Caco-2 (cell line): ENCODE data around the gene GRK4. TPM values are rescaled to one million over a fixed set of nuclear protein-coding genes. Genes with fewer than 3 reads are reported as not detected.
"Not testable (repeated sequence)": the region's sequence is repeated elsewhere in the genome, so short reads cannot be mapped to it uniquely, and the experiment has no call there.

Experiments used
- BruUV-seq: library from RNA; stranded (reverse); fragments of 400-500 nt; replicated peaks from 2 replicates; lab custom pipeline; 2021; lab: Mats Ljungman, UMichigan
- CTCF ChIA-PET: fragments of 300-600 bp; sonication (Branson Sonifier 250); formaldehyde crosslinking; loops from one replicate; lab custom pipeline; 2022; ENCODE audit warnings: antibody characterized with exemption; lab: Charles Lee
- POLR2A ChIA-PET: fragments of 300-600 bp; sonication (Branson Sonifier 250); formaldehyde crosslinking; loops from one replicate; lab custom pipeline; 2022; ENCODE audit warnings: antibody characterized with exemption; lab: Charles Lee
- DNase-seq, 2 experiments: peaks; one replicate each; pipeline versions ENCODE4 v3.0.0 to v3.0.0-alpha.2; 2020 to 2022
- H3K27me3 ChIP-seq: replicated peaks from 2 replicates; pipeline ENCODE4 v1.6.0; 2011; ENCODE audit warnings: low read length; ENCODE audit not compliant: control insufficient read depth, insufficient read depth
- H3K36me3 ChIP-seq: 2 replicates; pipeline ENCODE4 v1.5.1; 2011; ENCODE audit warnings: low read length; ENCODE audit not compliant: control insufficient read depth, insufficient read depth
- H3K4me1 ChIP-seq: fragments of 250-450 bp; sonication (Bioruptor Pico); 2 replicates; pipeline ENCODE4 v1.5.1; 2020; ENCODE audit warnings: mild to moderate bottlenecking
- H3K4me3 ChIP-seq: 2 replicates; pipeline ENCODE4 v1.5.1; 2011; ENCODE audit warnings: low read depth, mild to moderate bottlenecking, control low read depth, low read length
- H3K9me3 ChIP-seq: fragments of 250-450 bp; sonication (Bioruptor Pico); 2 replicates; pipeline ENCODE4 v1.5.1; 2020; ENCODE audit warnings: mild to moderate bottlenecking, moderate library complexity
- H3K27ac Mint-ChIP-seq: one replicate; pipeline ENCODE4 v1.8.0; 2022; ENCODE audit warnings: mixed read lengths; ENCODE audit not compliant: unreplicated experiment
- H3K27me3 Mint-ChIP-seq: one replicate; pipeline ENCODE4 v1.8.0; 2022; ENCODE audit warnings: mixed read lengths; ENCODE audit not compliant: insufficient read depth, unreplicated experiment
- H3K36me3 Mint-ChIP-seq: one replicate; pipeline ENCODE4 v1.8.0; 2022; ENCODE audit warnings: mild to moderate bottlenecking, mixed read lengths; ENCODE audit not compliant: insufficient read depth, unreplicated experiment
- H3K4me1 Mint-ChIP-seq: one replicate; pipeline ENCODE4 v1.8.0; 2022; ENCODE audit warnings: low read depth, mixed read lengths; ENCODE audit not compliant: unreplicated experiment
- H3K4me3 Mint-ChIP-seq: one replicate; pipeline ENCODE4 v1.8.0; 2022; ENCODE audit warnings: mild to moderate bottlenecking, moderate library complexity, mixed read lengths; ENCODE audit not compliant: unreplicated experiment
- H3K9me3 Mint-ChIP-seq: one replicate; pipeline ENCODE4 v1.8.0; 2022; ENCODE audit warnings: mixed read lengths; ENCODE audit not compliant: unreplicated experiment
- CTCF ChIP-seq, 2 experiments: fragments of 200-600 bp in 1 of 2; IDR thresholded peaks; 1 replicate in 1 of 2; 2 replicates in 1 of 2; pipeline versions ENCODE4 v1.5.1 to v1.8.0; 2011 to 2022; ENCODE audit warnings: antibody characterized with exemption in 1 of 2, control low read depth in 1 of 2, inconsistent platforms in 1 of 2, low read depth in 1 of 2, low read length in 1 of 2, mild to moderate bottlenecking in 1 of 2, moderate library complexity in 1 of 2; ENCODE audit not compliant: insufficient read depth in 1 of 2, severe bottlenecking in 1 of 2, unreplicated experiment in 1 of 2
- intact Hi-C: fragments of 100-400 bp; cut with micrococcal nuclease; formaldehyde crosslinking; loops from one replicate; pipeline ENCODE4 v1.10.0; 2022; ENCODE audit not compliant: unreplicated experiment
- total RNA-seq: library from RNA; stranded (reverse); gene quantifications from 2 replicates; pipeline ENCODE4 v1.2.3, GENCODE V29; 2022

GRK4 gene
- total RNA-seq, 1 experiment from 2014 or later: 7.1 TPM

GRCh38 chr4:3046623-3047022 is 83.3 kb downstream of the GRK4 start:
- Mint-ChIP-seq H3K4me3 (no peak overlapping the region), H3K9me3 (no peaks in the 10 kb centered on the region), H3K4me1 (peaks cover 22% of the 10 kb centered on the region), H3K27ac (no peak overlapping the region), H3K36me3 (peaks cover 6% of the 10 kb centered on the region), H3K27me3 (no peaks in the 10 kb centered on the region)
- intact Hi-C loops: loop anchor here (2.0 to 5.0 kb wide), 2 partner anchors 61 to 90 kb away; no protein-coding TSS in a partner anchor
- no peak for DNase-seq
- Histone ChIP-seq H3K9me3 (no peaks in the 10 kb centered on the region), H3K4me1 (peaks cover 23% of the 10 kb centered on the region), H3K36me3 (no peaks in the 10 kb centered on the region), H3K4me3 (no peak overlapping the region), H3K27me3 (no peaks in the 10 kb centered on the region)
- CTCF ChIA-PET: interaction anchor here (0.6 kb wide), 1 partner anchor 78 kb away, joined by 4 read pairs; no protein-coding TSS in a partner anchor
- TF ChIP-seq CTCF (IDR thresholded peaks at IDR 0.05; ENCODE audit: insufficient read depth in 1 of 2, low read depth in 1 of 2, low read length in 1 of 2, severe bottlenecking in 1 of 2, unreplicated experiment in 1 of 2): no peak
- no TSS peak for BruUV-seq
- POLR2A ChIA-PET: no interaction called here

GRCh38 chr4:3047464-3048286 is 84.3 kb downstream of the GRK4 start:
- Mint-ChIP-seq H3K27me3 (no peaks in the 10 kb centered on the region), H3K4me1 (peaks cover 13% of the 10 kb centered on the region), H3K27ac (no peak overlapping the region), H3K4me3 (peak overlapping the region; percentile 70), H3K9me3 (no peaks in the 10 kb centered on the region), H3K36me3 (no peaks in the 10 kb centered on the region)
- DNase-seq: peak; percentile 78 to 80
- BruUV-seq: no TSS peak
- ChIA-PET CTCF (interaction anchor here (0.6 kb wide), 1 partner anchor 79 kb away, joined by 4 read pairs; no protein-coding TSS in a partner anchor), POLR2A (no interaction called here)
- TF ChIP-seq CTCF (IDR thresholded peaks at IDR 0.05; ENCODE audit: insufficient read depth in 1 of 2, low read depth in 1 of 2, low read length in 1 of 2, severe bottlenecking in 1 of 2, unreplicated experiment in 1 of 2): peak; percentile 54 to 84
- no peaks in the 10 kb centered on the region for H3K36me3 ChIP-seq
- H3K4me3 ChIP-seq: no peak overlapping the region
- H3K4me1 ChIP-seq: peaks cover 14% of the 10 kb centered on the region
- no peaks in the 10 kb centered on the region for H3K27me3 ChIP-seq
- intact Hi-C loops: loop anchor here (2.0 to 5.0 kb wide), 2 partner anchors 60 to 89 kb away; no protein-coding TSS in a partner anchor
- no peaks in the 10 kb centered on the region for H3K9me3 ChIP-seq

- not testable (repeated sequence) for H3K9me3 ChIP-seq
Measured at GRCh38 chr4:3051141-3051897, 87.9 kb downstream of the GRK4 start.

More at GRCh38 chr4:3051141-3051897, 87.9 kb downstream of the GRK4 start:
- CTCF ChIA-PET, H3K4me3 Mint-ChIP-seq, POLR2A ChIA-PET, H3K4me1 Mint-ChIP-seq, H3K27me3 ChIP-seq, H3K27me3 Mint-ChIP-seq, BruUV-seq, H3K36me3 Mint-ChIP-seq, intact Hi-C loops, DNase-seq, H3K27ac Mint-ChIP-seq, H3K4me3 ChIP-seq, H3K4me1 ChIP-seq, H3K36me3 ChIP-seq: not testable (repeated sequence)
- peaks cover 21% of the 10 kb centered on the region for H3K9me3 Mint-ChIP-seq
